ENCODE measurements around the gene SMARCA4.

The SMARCA4 gene

GRCh38 chr19:11105014-11105636 lies 144.3 kb downstream of the SMARCA4 start:
- H3F3A ChIP-seq (ENCODE audit: insufficient read depth, low read length), result no peaks in the 10 kb centered on the region

GRCh38 chr19:11106477-11106876 lies 145.6 kb downstream of the SMARCA4 start:
- TF ChIP-seq CTCF (IDR thresholded peaks at IDR 0.05; ENCODE audit: low read length) (no peak), EZH2 (IDR thresholded peaks at IDR 0.05; ENCODE audit: borderline replicate concordance, low read length) (no peak)
- H3K9me3 ChIP-seq (ENCODE audit: low read length), result no peaks in the 10 kb centered on the region
- no peak overlapping the region for H2AFZ ChIP-seq (ENCODE audit: low read length)
- no peaks in the 10 kb centered on the region for H3K4me1 ChIP-seq (ENCODE audit: insufficient read depth, low read length, severe bottlenecking)
- no peak overlapping the region for H3K4me2 ChIP-seq (ENCODE audit: low read length)
- H3K27ac ChIP-seq (ENCODE audit: low read depth, low read length, poor library complexity, severe bottlenecking), result no peak overlapping the region
- H4K20me1 ChIP-seq (ENCODE audit: insufficient read depth, low read length), result no peaks in the 10 kb centered on the region
- peaks cover 98% of the 10 kb centered on the region for H3K36me3 ChIP-seq (ENCODE audit: insufficient read depth, low read length)
- H3K9ac ChIP-seq (ENCODE audit: low read length), result no peak overlapping the region
- H3K9me2 ChIP-seq (ENCODE audit: low read depth, low read length), result no peaks in the 10 kb centered on the region
- no peaks in the 10 kb centered on the region for H3K27me3 ChIP-seq (ENCODE audit: insufficient read depth, low read length)
- H3K4me3 ChIP-seq (ENCODE audit: low read depth, low read length, poor library complexity, severe bottlenecking), result no peak overlapping the region
- no peaks in the 10 kb centered on the region for H3K79me2 ChIP-seq (ENCODE audit: insufficient read depth, low read length)
- no peaks in the 10 kb centered on the region for H3F3A ChIP-seq (ENCODE audit: insufficient read depth, low read length)

More at GRCh38 chr19:11105014-11105636, 144.3 kb downstream of the SMARCA4 start:
- Histone ChIP-seq H3K9ac (ENCODE audit: low read length) (no peak overlapping the region), H3K36me3 (ENCODE audit: insufficient read depth, low read length) (peaks cover 95% of the 10 kb centered on the region), H3K27me3 (ENCODE audit: insufficient read depth, low read length) (no peaks in the 10 kb centered on the region), H3K9me2 (ENCODE audit: low read depth, low read length) (no peaks in the 10 kb centered on the region), H3K9me3 (ENCODE audit: low read length) (no peaks in the 10 kb centered on the region), H3K79me2 (ENCODE audit: insufficient read depth, low read length) (no peaks in the 10 kb centered on the region), H3K4me1 (ENCODE audit: insufficient read depth, low read length, severe bottlenecking) (no peaks in the 10 kb centered on the region), H3K27ac (ENCODE audit: low read depth, low read length, poor library complexity, severe bottlenecking) (no peak overlapping the region), H4K20me1 (ENCODE audit: insufficient read depth, low read length) (no peaks in the 10 kb centered on the region), H2AFZ (ENCODE audit: low read length) (no peak overlapping the region), H3K4me3 (ENCODE audit: low read depth, low read length, poor library complexity, severe bottlenecking) (no peak overlapping the region), H3K4me2 (ENCODE audit: low read length) (no peak overlapping the region)
- TF ChIP-seq CTCF (IDR thresholded peaks at IDR 0.05; ENCODE audit: low read length), result no peak
- no peak for TF ChIP-seq EZH2 (IDR thresholded peaks at IDR 0.05; ENCODE audit: borderline replicate concordance, low read length)

GRCh38 chr19:11108746-11109145 lies 147.9 kb downstream of the SMARCA4 start:
- H3K27me3 ChIP-seq (ENCODE audit: insufficient read depth, low read length), result no peaks in the 10 kb centered on the region
- H4K20me1 ChIP-seq (ENCODE audit: insufficient read depth, low read length), result no peaks in the 10 kb centered on the region
- peaks cover 98% of the 10 kb centered on the region for H3K36me3 ChIP-seq (ENCODE audit: insufficient read depth, low read length)
- TF ChIP-seq CTCF (IDR thresholded peaks at IDR 0.05; ENCODE audit: low read length) (no peak), EZH2 (IDR thresholded peaks at IDR 0.05; ENCODE audit: borderline replicate concordance, low read length) (no peak)
- H3K9me2 ChIP-seq (ENCODE audit: low read depth, low read length), result no peaks in the 10 kb centered on the region
- no peak overlapping the region for H3K4me2 ChIP-seq (ENCODE audit: low read length)
- no peak overlapping the region for H3K27ac ChIP-seq (ENCODE audit: low read depth, low read length, poor library complexity, severe bottlenecking)
- no peaks in the 10 kb centered on the region for H3F3A ChIP-seq (ENCODE audit: insufficient read depth, low read length)
- H3K9ac ChIP-seq (ENCODE audit: low read length), result no peak overlapping the region
- H2AFZ ChIP-seq (ENCODE audit: low read length), result no peak overlapping the region
- no peak overlapping the region for H3K4me3 ChIP-seq (ENCODE audit: low read depth, low read length, poor library complexity, severe bottlenecking)
- no peaks in the 10 kb centered on the region for H3K79me2 ChIP-seq (ENCODE audit: insufficient read depth, low read length)
- H3K9me3 ChIP-seq (ENCODE audit: low read length), result no peaks in the 10 kb centered on the region
- H3K4me1 ChIP-seq (ENCODE audit: insufficient read depth, low read length, severe bottlenecking), result no peaks in the 10 kb centered on the region

Measured in OCI-LY1 (cell line).